Measurements from ENCODE around the gene ZNF780B.

ZNF780B gene

GRCh38 chr19:40035996-40036395 is 20.0 kb downstream of the ZNF780B start:
- DNase-seq, result no peak

DNA sequence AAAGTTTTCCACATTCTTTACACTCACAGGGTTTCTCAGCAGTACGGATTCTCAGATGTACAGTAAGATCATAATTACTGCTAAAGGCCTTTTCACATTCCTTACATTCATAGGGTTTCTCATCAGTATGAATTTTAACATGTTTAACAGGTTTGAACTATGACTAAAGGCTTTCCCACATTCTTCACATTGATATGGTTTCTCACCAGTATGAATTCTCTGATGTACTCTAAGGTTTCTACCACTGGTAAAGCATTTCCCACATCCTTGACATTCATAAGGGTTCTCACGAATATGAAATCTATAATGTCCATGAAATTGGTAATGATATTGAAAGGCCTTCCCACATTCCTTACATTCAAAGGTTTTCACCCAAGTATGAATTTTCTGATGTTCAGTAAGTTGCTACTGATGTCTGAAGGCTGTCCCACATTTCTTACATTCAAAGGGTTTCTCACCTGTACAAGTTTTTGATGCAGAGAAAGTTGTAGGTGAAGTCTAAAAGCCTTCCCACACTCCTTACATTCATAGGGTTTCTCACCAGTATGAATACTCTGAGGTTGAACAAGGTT is 22.0 kb downstream of the ZNF780B start:
- DNase-seq, result no peak

- DNase-seq, result no peak
Observed at GRCh38 chr19:40026597-40026970, 29.4 kb downstream of the ZNF780B start.

- no peak for DNase-seq
Observed at GRCh38 chr19:40025938-40026596, 30.0 kb downstream of the ZNF780B start.

DNA sequence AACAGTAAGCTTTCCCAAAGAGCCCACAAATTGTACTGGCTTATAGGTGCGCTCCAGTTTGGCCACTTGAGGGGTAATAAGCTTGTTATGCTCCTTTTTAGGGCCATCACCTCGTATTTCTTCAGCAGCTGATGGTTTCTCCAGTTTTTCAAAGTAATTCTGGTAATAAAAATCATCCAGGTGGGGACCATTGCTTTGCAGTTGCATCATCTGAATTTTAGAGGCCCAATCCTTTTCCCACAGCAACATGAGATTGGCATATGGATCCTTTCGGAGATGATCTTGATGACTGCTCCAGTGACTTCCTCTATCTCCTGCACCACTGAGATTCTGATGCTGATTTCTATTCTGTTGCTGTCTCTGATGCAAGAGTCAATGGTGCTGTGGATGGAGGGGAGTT is 32.1 kb downstream of the ZNF780B start:
- no peak for DNase-seq

GRCh38 chr19:40013991-40014390 is 42.0 kb downstream of the ZNF780B start:
- DNase-seq, result no peak

DNA sequence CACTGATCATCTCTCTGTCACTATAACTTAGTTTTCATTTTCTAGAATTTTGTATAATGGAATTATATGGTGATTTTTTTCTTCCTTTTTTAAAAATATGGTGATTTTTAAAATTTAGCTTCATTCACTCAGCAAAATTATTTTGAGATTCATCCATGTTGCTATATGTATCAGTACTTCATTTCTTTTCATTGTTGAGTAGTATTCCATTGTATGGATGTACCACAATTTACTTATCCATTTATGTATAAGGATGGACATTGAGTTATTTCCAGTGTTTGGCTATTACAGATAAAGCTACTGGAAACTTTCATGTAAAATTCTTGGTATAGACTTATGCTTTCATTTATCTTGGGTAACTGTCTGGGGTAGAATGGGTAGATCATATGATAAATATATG is 46.4 kb downstream of the ZNF780B start:
- DNase-seq, result no peak

GRCh38 chr19:40006273-40006691 is 49.7 kb downstream of the ZNF780B start:
- no peak for DNase-seq

GRCh38 chr19:40005691-40006272 is 50.2 kb downstream of the ZNF780B start:
- no peak for DNase-seq

GRCh38 chr19:39998501-39998900 is 57.5 kb downstream of the ZNF780B start:
- DNase-seq, result no peak

- DNase-seq, result peak; percentile 47
Observed at GRCh38 chr19:39997638-39998216, 58.3 kb downstream of the ZNF780B start.

- DNase-seq, result peak; percentile 90
Observed at GRCh38 chr19:39996811-39997637, 59.0 kb downstream of the ZNF780B start, which contains the start of gene ZNF546. ZNF546 (plus strand) TSS chr19:39997060; CDS start chr19:39998327, 1,267 bp downstream.

DNA sequence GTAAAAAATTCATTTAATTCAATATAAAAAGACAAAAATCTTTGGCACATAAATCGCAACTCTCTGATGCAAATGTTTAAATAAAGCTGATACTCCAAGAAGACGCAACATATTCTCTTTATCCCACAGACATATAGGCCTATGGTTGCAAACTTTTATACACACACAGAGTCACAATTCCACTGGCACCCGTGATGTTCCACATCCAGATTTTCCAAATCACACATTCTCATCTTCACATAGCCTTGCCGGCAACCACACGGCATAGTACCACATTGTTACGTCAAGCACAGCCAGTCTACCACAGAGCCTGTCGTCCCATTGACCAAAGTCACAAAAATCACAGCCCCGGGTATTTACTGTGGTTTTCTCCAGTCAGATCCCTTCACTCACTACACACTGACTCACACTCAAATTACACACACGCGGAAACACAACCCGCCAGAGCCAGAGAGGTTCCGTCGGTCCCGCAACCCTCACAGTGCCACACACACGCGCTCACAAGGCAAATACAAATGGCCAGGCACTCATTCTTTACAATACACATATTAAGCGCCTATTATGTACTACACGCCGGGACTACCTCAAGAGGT is 59.7 kb downstream of the ZNF780B start:
- DNase-seq, result peak; percentile 46

DNA sequence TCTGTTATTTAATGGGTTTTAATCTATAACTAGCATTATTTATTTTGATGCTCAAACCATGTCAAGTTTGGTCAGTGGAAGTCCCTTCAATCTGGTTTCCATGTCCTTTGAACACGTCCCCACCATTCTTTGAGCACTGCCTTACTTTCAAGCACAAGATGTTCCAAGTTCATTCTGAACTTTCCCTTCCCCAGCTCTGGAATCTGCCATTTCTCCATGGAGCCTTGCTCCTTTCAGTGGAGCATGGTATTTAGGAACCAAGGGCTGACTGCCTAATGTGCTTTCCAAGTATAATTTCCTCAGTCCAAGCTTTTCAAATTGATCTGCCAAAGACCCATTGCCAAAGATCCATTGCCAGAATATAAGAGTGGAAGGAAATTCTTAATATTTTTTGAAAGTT is 60.2 kb downstream of the ZNF780B start:
- no peak for DNase-seq

- DNase-seq, result no peak
Observed at GRCh38 chr19:39994361-39994760, 61.7 kb downstream of the ZNF780B start.

DNA sequence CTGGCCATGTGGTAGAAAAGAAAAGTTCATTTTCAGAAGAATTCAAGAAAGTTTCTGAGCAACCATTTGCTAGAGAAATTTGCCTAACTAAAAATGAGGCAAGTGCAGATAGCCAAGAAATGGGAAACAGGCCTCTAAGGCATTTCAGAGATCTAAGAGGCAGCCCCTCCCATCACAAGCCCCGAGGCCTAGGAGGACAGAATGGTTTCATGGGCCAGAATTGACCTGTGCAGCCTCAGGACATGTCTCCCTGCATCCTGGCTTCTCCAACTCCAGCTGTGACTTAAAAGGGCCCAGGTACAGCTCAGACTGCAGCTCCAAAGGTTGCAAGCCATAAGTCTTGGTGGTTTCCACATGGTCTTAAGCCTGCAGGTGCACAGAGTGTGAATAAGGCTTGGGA is 62.4 kb downstream of the ZNF780B start:
- no peak for DNase-seq

DNA sequence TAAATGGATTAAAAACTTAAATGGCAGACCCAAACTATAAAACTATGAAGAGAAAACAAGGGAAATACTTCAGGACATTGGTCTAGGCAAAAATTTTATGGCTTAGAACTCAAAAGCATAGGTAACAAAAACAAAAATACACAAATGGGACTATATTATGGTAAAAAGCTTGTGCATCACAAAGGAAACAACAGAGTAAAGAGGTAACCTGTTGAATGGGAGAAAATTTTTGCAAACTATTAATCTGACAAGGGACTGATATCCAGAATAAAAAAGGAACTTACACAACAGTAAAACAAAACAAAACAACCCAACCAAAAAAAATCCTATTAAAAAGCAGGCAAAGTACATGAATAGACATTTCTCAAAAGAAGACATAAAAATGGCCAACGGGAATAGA is 68.4 kb downstream of the ZNF780B start:
- DNase-seq, result no peak

- DNase-seq, result no peak
Observed at GRCh38 chr19:39987167-39987566, 68.9 kb downstream of the ZNF780B start.

DNA sequence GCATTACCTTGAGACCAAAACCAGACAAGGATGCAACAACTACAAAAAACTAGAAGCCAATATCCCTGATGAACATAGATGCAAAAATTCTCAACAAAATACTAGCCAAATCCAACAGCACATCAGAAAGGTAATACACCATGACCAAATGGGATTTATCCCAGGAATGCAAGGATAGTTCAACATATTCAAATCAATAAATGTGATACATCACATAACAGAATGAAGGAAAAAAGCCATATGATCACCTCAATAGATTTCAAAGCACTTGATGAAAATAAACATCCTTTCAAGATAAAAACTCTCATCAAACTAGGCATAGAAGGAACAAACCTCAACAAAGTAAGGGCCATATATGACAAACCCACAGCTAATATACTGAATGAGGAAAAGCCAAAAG is 69.4 kb downstream of the ZNF780B start:
- no peak for DNase-seq

DNA sequence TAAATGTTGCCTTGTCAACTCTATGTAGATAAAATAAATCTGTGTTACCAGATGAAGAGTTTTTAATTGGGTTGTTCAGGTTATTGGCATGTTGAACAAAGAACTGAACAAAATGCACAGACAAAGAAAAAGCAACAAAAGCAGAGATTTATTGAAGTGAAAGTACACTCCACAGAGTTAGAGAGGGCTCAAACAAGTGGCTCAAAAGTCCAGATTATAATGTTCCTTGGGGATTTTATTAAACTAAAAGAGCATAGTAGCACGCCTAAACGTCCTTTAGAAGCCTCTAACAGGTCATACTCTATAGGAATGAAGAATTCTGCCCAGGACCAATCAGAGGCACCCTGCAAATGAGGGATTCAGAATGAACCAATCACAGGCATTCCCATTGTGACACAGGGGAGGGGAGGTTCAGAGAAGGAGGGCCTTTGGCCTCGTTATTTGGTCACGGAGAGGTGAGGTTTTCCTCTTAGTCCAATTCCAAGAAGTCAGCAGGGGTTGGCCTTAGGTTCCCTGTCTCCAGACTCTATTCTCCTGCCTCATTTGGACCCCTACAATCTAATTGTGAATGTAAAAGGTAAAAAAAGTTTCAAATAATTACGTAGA is 72.2 kb downstream of the ZNF780B start:
- DNase-seq, result no peak

- no peak for DNase-seq
Observed at GRCh38 chr19:39982883-39983282, 73.1 kb downstream of the ZNF780B start.
